ENCODE measurements around the gene ICA1. TPM values are rescaled to one million over a fixed set of nuclear protein-coding genes. Genes with fewer than 3 reads are reported as not detected.

The ICA1 gene
- total and polyA plus RNA-seq, 2 of the 13 experiments (the other 11 are each of a cell fraction or from before 2014, with no cell fraction given) = 0.29 TPM; not detected in 1

- Histone ChIP-seq H3K9me3 (ENCODE audit: low read length) (no peaks in the 10 kb centered on the region), H3K4me1 (ENCODE audit: insufficient read depth, low read length) (no peaks in the 10 kb centered on the region)
- CTCF ChIA-PET (ENCODE audit: low intra/inter-chr PET ratio, low total read pairs) = no interaction called here
These were observed 7.3 kb downstream of the ICA1 start for GRCh38 chr7:8254667-8255066.

More at GRCh38 chr7:8254667-8255066, 7.3 kb downstream of the ICA1 start:
- no peaks in the 10 kb centered on the region for H4K20me1 ChIP-seq (ENCODE audit: insufficient read depth, low read length)
- intact Hi-C loops (cut with micrococcal nuclease; ENCODE audit: unreplicated experiment) (no loop called here), in situ Hi-C loops (cut with HindIII; ENCODE audit: extremely low pct_ligation_motif_present, low pct_unique_long_range_greater_than_20kb) (no loop called here)
- TF ChIP-seq HOXA3 (CRISPR knock-in tag; IDR thresholded peaks at IDR 0.05) (no peak), SP4 (CRISPR knock-in tag; IDR thresholded peaks at IDR 0.05) (no peak), NFIB (CRISPR knock-in tag; IDR thresholded peaks at IDR 0.05; ENCODE audit: borderline replicate concordance) (no peak), ELF4 (CRISPR knock-in tag; IDR thresholded peaks at IDR 0.05; ENCODE audit: borderline replicate concordance) (no peak), FOXO1 (CRISPR knock-in tag; IDR thresholded peaks at IDR 0.05) (no peak), XRCC5 (optimal IDR thresholded peaks at IDR 0.05; ENCODE audit: low read length) (no peak), ZNF414 (CRISPR knock-in tag; IDR thresholded peaks at IDR 0.05) (no peak), ZNF275 (CRISPR knock-in tag; IDR thresholded peaks at IDR 0.05; ENCODE audit: borderline replicate concordance) (no peak), ZNF780A (CRISPR knock-in tag; IDR thresholded peaks at IDR 0.05) (no peak), BCL6 (CRISPR knock-in tag; IDR thresholded peaks at IDR 0.05) (no peak), PTBP1 (IDR thresholded peaks at IDR 0.05; ENCODE audit: low read depth, low read length, poor library complexity, severe bottlenecking) (no peak), NFE2L1 (CRISPR knock-in tag; IDR thresholded peaks at IDR 0.05; ENCODE audit: borderline replicate concordance) (no peak), MED13 (CRISPR knock-in tag; IDR thresholded peaks at IDR 0.05) (no peak), PAF1 (CRISPR knock-in tag; IDR thresholded peaks at IDR 0.05) (no peak), HNRNPUL1 (IDR thresholded peaks at IDR 0.05; ENCODE audit: low read depth, low read length) (no peak)
- 5% methylated on average over 1 of the region's 3 CpGs for WGBS (ENCODE audit: low lambda C conversion rate)
- POLR2A ChIA-PET = no interaction called here
- no peak overlapping the region for H3K9ac ChIP-seq (ENCODE audit: insufficient read depth, low read depth, low read length)
- no peaks in the 10 kb centered on the region for H3K36me3 ChIP-seq (replicated peaks in 1 of 2; ENCODE audit: control insufficient read depth in 1 of 2, insufficient read depth in 2 of 2, low read length in 2 of 2)
- H3K4me2 ChIP-seq (ENCODE audit: low read depth, low read length) = no peak overlapping the region
- no peaks in the 10 kb centered on the region for H3K79me2 ChIP-seq (ENCODE audit: insufficient read depth, low read length)
- BruUV-seq (replicated peaks) = no TSS peak
- no peak for DNase-seq (ENCODE audit: low spot score)
- no peak for ATAC-seq
- no peak overlapping the region for H2AFZ ChIP-seq (ENCODE audit: low read length)
- peaks cover 0 to 3% of the 10 kb centered on the region in 2 experiments; a peak in 1 of 5 replicates for H3K27me3 ChIP-seq (ENCODE audit: control insufficient read depth in 1 of 2, insufficient read depth in 2 of 2, low read length in 2 of 2)
- H3K27ac ChIP-seq (ENCODE audit: extremely low read length, insufficient read depth, low read length) = no peak overlapping the region
- H3K4me3 ChIP-seq (replicated peaks in 1 of 3; ENCODE audit: insufficient read depth in 1 of 3, low read depth in 2 of 3, low read length in 3 of 3) = no peak overlapping the region
- FAIRE-seq = no peak
